H9 (cell line): Measurements from ENCODE around the gene CARD11. TPM values are rescaled to one million over a fixed set of nuclear protein-coding genes. Genes with fewer than 3 reads are reported as not detected.
A peak's percentile ranks its signal among the peaks of the same experiment; 100 is the strongest.

Source experiments
- DNase-seq: peaks from one replicate; pipeline ENCODE4 v3.0.0-alpha.2; 2017
- H2AFZ ChIP-seq: one replicate; pipeline ENCODE4 v1.6.1; 2013; ENCODE audit warnings: mild to moderate bottlenecking, low read length, control low read depth, moderate library complexity
- H2AK5ac ChIP-seq: 2 replicates; pipeline ENCODE4 v1.6.1; 2013; ENCODE audit warnings: low read length, control low read depth, mixed read lengths; ENCODE audit not compliant: insufficient read length
- H2BK120ac ChIP-seq: one replicate; pipeline ENCODE4 v1.6.1; 2013; ENCODE audit warnings: low read depth, mild to moderate bottlenecking, low read length, control low read depth, inconsistent platforms; ENCODE audit not compliant: poor library complexity, severe bottlenecking
- H2BK12ac ChIP-seq: 2 replicates; pipeline ENCODE4 v1.6.1; 2013; ENCODE audit warnings: low read length, control low read depth, mixed read lengths, low read depth; ENCODE audit not compliant: insufficient read length
- H2BK15ac ChIP-seq: 2 replicates; pipeline ENCODE4 v1.6.1; 2013; ENCODE audit warnings: low read depth, low read length, control low read depth
- H2BK20ac ChIP-seq: one replicate; pipeline ENCODE4 v1.6.1; 2013; ENCODE audit warnings: low read depth, mild to moderate bottlenecking, low read length, control low read depth, inconsistent platforms; ENCODE audit not compliant: poor library complexity, severe bottlenecking
- H2BK5ac ChIP-seq: 2 replicates; pipeline ENCODE4 v1.6.1; 2013; ENCODE audit warnings: low read length, control low read depth, mixed read lengths; ENCODE audit not compliant: insufficient read length
- H3K14ac ChIP-seq: 2 replicates; pipeline ENCODE4 v1.6.1; 2013; ENCODE audit warnings: low read length, control low read depth; ENCODE audit not compliant: insufficient read depth
- H3K18ac ChIP-seq: 2 replicates; pipeline ENCODE4 v1.6.1; 2013; ENCODE audit warnings: low read depth, mild to moderate bottlenecking, mixed read lengths, low read length, control low read depth; ENCODE audit not compliant: insufficient read length
- H3K23ac ChIP-seq: 2 replicates; pipeline ENCODE4 v1.6.1; 2013; ENCODE audit warnings: low read length, control low read depth, mixed read lengths, low read depth; ENCODE audit not compliant: insufficient read length
- H3K23me2 ChIP-seq: 2 replicates; pipeline ENCODE4 v1.6.1; 2013; ENCODE audit warnings: low read depth, mild to moderate bottlenecking, mixed read lengths, low read length, control low read depth; ENCODE audit not compliant: insufficient read length, poor library complexity, severe bottlenecking
- H3K27ac ChIP-seq: 2 replicates; pipeline ENCODE4 v1.5.1; 2013; ENCODE audit warnings: low read length, control low read depth, mixed read lengths, low read depth; ENCODE audit not compliant: insufficient read length
- H3K27me3 ChIP-seq: 2 replicates; pipeline ENCODE4 v1.6.1; 2013; ENCODE audit warnings: low read length, control low read depth, inconsistent platforms; ENCODE audit not compliant: insufficient read depth
- H3K4ac ChIP-seq: 2 replicates; pipeline ENCODE4 v1.6.1; 2013; ENCODE audit warnings: low read depth, mild to moderate bottlenecking, control low read depth, inconsistent platforms, low read length, moderate library complexity
- H3K4me1 ChIP-seq: 2 replicates; pipeline ENCODE4 v1.6.1; 2013; ENCODE audit warnings: low read length, control low read depth, inconsistent platforms; ENCODE audit not compliant: insufficient read depth
- H3K4me2 ChIP-seq: 2 replicates; pipeline ENCODE4 v1.6.1; 2013; ENCODE audit warnings: low read length, control low read depth, mixed read lengths; ENCODE audit not compliant: insufficient read length, insufficient read depth
- H3K56ac ChIP-seq: 2 replicates; pipeline ENCODE4 v1.6.1; 2013; ENCODE audit warnings: low read depth, mild to moderate bottlenecking, mixed read lengths, low read length, control low read depth; ENCODE audit not compliant: insufficient read length
- H3K79me1 ChIP-seq: 2 replicates; pipeline ENCODE4 v1.6.1; 2013; ENCODE audit warnings: low read depth, mild to moderate bottlenecking, moderate library complexity, low read length, control low read depth, inconsistent platforms; ENCODE audit not compliant: insufficient read depth, poor library complexity, severe bottlenecking
- H3K79me2 ChIP-seq: 2 replicates; pipeline ENCODE4 v1.6.1; 2013; ENCODE audit warnings: low read length, control low read depth, inconsistent platforms; ENCODE audit not compliant: insufficient read depth
- H3K9ac ChIP-seq: 2 replicates; pipeline ENCODE4 v1.6.1; 2013; ENCODE audit warnings: low read length, control low read depth, mixed read lengths; ENCODE audit not compliant: insufficient read length; ENCODE audit errors: extremely low read depth
- H3K9me3 ChIP-seq: one replicate; pipeline ENCODE4 v1.6.1; 2013; ENCODE audit warnings: low read depth, low read length, inconsistent platforms; ENCODE audit not compliant: control insufficient read depth
- H3T11ph ChIP-seq: one replicate; pipeline ENCODE4 v1.6.1; 2013; ENCODE audit warnings: mild to moderate bottlenecking, low read length, control low read depth, inconsistent platforms
- H4K20me1 ChIP-seq: one replicate; pipeline ENCODE4 v1.6.1; 2013; ENCODE audit not compliant: control insufficient read depth, insufficient read length, insufficient read depth
- H4K5ac ChIP-seq: 2 replicates; pipeline ENCODE4 v1.6.1; 2013; ENCODE audit warnings: low read depth, mild to moderate bottlenecking, mixed read lengths, low read length, control low read depth; ENCODE audit not compliant: insufficient read length
- H4K8ac ChIP-seq: replicated peaks from 2 replicates; pipeline ENCODE4 v1.6.1; 2013; ENCODE audit warnings: low read length, control low read depth, mixed read lengths, low read depth; ENCODE audit not compliant: insufficient read length
- H4K91ac ChIP-seq: 2 replicates; pipeline ENCODE4 v1.6.1; 2013; ENCODE audit warnings: low read depth, mild to moderate bottlenecking, moderate library complexity, mixed read lengths, low read length, control low read depth; ENCODE audit not compliant: insufficient read length
- H3K27ac Mint-ChIP-seq, 3 experiments: 2 replicates in 2 of 3; 3 replicates in 1 of 3; pipeline ENCODE4 v1.8.0; 2020 to 2021; ENCODE audit warnings: mixed read lengths in 3 of 3, mild to moderate bottlenecking in 1 of 3, moderate library complexity in 1 of 3
- H3K27me3 Mint-ChIP-seq: 2 replicates; pipeline ENCODE4 v1.8.0; 2021; ENCODE audit warnings: low read depth, mild to moderate bottlenecking, moderate library complexity, mixed read lengths
- H3K36me3 Mint-ChIP-seq, 3 experiments: 2 replicates in 2 of 3; 3 replicates in 1 of 3; pipeline ENCODE4 v1.8.0; 2020 to 2021; ENCODE audit warnings: low read depth in 3 of 3, mixed read lengths in 3 of 3; ENCODE audit not compliant: insufficient read depth in 1 of 3
- H3K4me1 Mint-ChIP-seq, 2 experiments: 2 replicates each; pipeline ENCODE4 v1.8.0; 2020; ENCODE audit warnings: mixed read lengths in 2 of 2
- H3K4me3 Mint-ChIP-seq, 2 experiments: 2 replicates in 1 of 2; 3 replicates in 1 of 2; pipeline ENCODE4 v1.8.0; 2020 to 2021; ENCODE audit warnings: mild to moderate bottlenecking in 2 of 2, mixed read lengths in 2 of 2, moderate library complexity in 1 of 2
- H3K9me3 Mint-ChIP-seq, 2 experiments: 2 replicates in 1 of 2; 3 replicates in 1 of 2; pipeline ENCODE4 v1.8.0; 2020; ENCODE audit warnings: mild to moderate bottlenecking in 2 of 2, mixed read lengths in 2 of 2, moderate library complexity in 1 of 2
- CTCF ChIP-seq: fragments of 200-600 bp; sonication (generic); conservative IDR thresholded peaks from 3 replicates; pipeline ENCODE4 v1.8.0; 2021; ENCODE audit warnings: antibody characterized with exemption, mild to moderate bottlenecking
- WGBS: extraction: QIAGEN DNeasy Blood & Tissue Kit; methylation state at CpG from one replicate; pipeline ENCODE4 v1.1.7; 2013; ENCODE audit warnings: missing lambda C conversion rate, low lambda C conversion rate, mixed read lengths; ENCODE audit not compliant: insufficient read length; ENCODE audit errors: extremely low coverage; 5-methylcytosine and 5-hydroxymethylcytosine counted together
- total RNA-seq: library from RNA; stranded (reverse); gene quantifications from 2 replicates; pipeline ENCODE4 v1.2.1, GENCODE V29; 2021

Gene CARD11
- total RNA-seq, 1 experiment from 2014 or later = 20.0 TPM

- WGBS = no CpG with 5 or more reads among the region's 8 CpGs
- TF ChIP-seq CTCF = no peak
- H3K27me3 Mint-ChIP-seq = no peaks in the 10 kb centered on the region
- Histone ChIP-seq H4K5ac (no peak overlapping the region), H3K56ac (no peak overlapping the region), H2BK5ac (no peak overlapping the region), H3K79me1 (no peaks in the 10 kb centered on the region), H2AFZ (no peak overlapping the region), H3K4ac (no peak overlapping the region), H3K23ac (no peak overlapping the region), H2BK12ac (no peak overlapping the region), H2BK15ac (no peak overlapping the region), H2BK120ac (no peak overlapping the region), H3K14ac (no peak overlapping the region), H3K9ac (no peak overlapping the region), H3K9me3 (no peaks in the 10 kb centered on the region), H3K79me2 (no peaks in the 10 kb centered on the region), H3K27me3 (no peaks in the 10 kb centered on the region), H3K23me2 (no peaks in the 10 kb centered on the region), H2AK5ac (no peak overlapping the region), H3T11ph (no peak overlapping the region), H3K4me2 (no peak overlapping the region), H4K20me1 (no peaks in the 10 kb centered on the region), H2BK20ac (no peak overlapping the region), H3K27ac (no peak overlapping the region), H3K18ac (no peak overlapping the region), H4K8ac (no peak overlapping the region), H4K91ac (no peak overlapping the region), H3K4me1 (no peaks in the 10 kb centered on the region)
- peaks cover 3 to 9% of the 10 kb centered on the region in 2 experiments for H3K4me1 Mint-ChIP-seq
- H3K36me3 Mint-ChIP-seq = peaks cover 0 to 19% (median 4%) of the 10 kb centered on the region in 3 experiments; a peak in 5 of 7 replicates
- no peak overlapping the region for H3K4me3 Mint-ChIP-seq
- peak overlapping the region in 1 of 3 experiments; percentile 79; a peak in 2 of 7 replicates for H3K27ac Mint-ChIP-seq
- DNase-seq = no peak
- H3K9me3 Mint-ChIP-seq = no peaks in the 10 kb centered on the region
Observed at GRCh38 chr7:2936301-2936700, 107.4 kb downstream of the CARD11 start.
